Panc1 (cell line): ENCODE data around the gene NFYC.

Source experiments
- CTCF ChIP-seq: fragments of 450-650 bp; IDR thresholded peaks from 2 replicates; pipeline ENCODE4 v1.5.1; 2017; ENCODE audit warnings: mild to moderate bottlenecking
- POLR2AphosphoS5 ChIP-seq: IDR thresholded peaks from 2 replicates; pipeline ENCODE4 v1.6.1; 2012; ENCODE audit warnings: mild to moderate bottlenecking, low read depth, low read length, moderate library complexity

GRCh38 chr1:40664791-40665190 is 26.7 kb upstream of the NFYC start:
- TF ChIP-seq POLR2AphosphoS5 (no peak), CTCF (no peak)
